HG03469 (cell line): ENCODE measurements around the gene RYR1.
"Not testable (repeated sequence)": the region's sequence is repeated elsewhere in the genome, so short reads cannot be mapped to it uniquely, and the experiment has no call there.

Experiments used
- ATAC-seq: cut with Tn5 transposase; IDR thresholded peaks from one replicate; pipeline ENCODE4 v1.9.1; 2021; ENCODE audit warnings: mild to moderate bottlenecking, moderate library complexity, moderate number of reproducible peaks; ENCODE audit not compliant: unreplicated experiment

RYR1 gene

GRCh38 chr19:38512277-38512676, 78.8 kb downstream of the RYR1 start:
- ATAC-seq, result no peak

- not testable (repeated sequence) for ATAC-seq
These were observed 79.7 kb downstream of the RYR1 start for GRCh38 chr19:38513156-38513555.

GRCh38 chr19:38513762-38514167, 80.3 kb downstream of the RYR1 start:
- ATAC-seq, result no peak

GRCh38 chr19:38514812-38515633, 81.5 kb downstream of the RYR1 start:
- no peak for ATAC-seq

GRCh38 chr19:38515896-38516295, 82.4 kb downstream of the RYR1 start:
- no peak for ATAC-seq

- no peak for ATAC-seq
These were observed 83.3 kb downstream of the RYR1 start for GRCh38 chr19:38516802-38517201.

GRCh38 chr19:38517321-38517720, 83.8 kb downstream of the RYR1 start:
- ATAC-seq, result no peak

- not testable (repeated sequence) for ATAC-seq
These were observed 84.5 kb downstream of the RYR1 start for GRCh38 chr19:38517980-38518379.

GRCh38 chr19:38519168-38519567, 85.7 kb downstream of the RYR1 start:
- ATAC-seq, result no peak

GRCh38 chr19:38519988-38520387, 86.5 kb downstream of the RYR1 start:
- ATAC-seq, result no peak

GRCh38 chr19:38522915-38523314, 89.4 kb downstream of the RYR1 start:
- no peak for ATAC-seq

GRCh38 chr19:38523319-38523718, 89.8 kb downstream of the RYR1 start:
- ATAC-seq, result no peak

GRCh38 chr19:38524369-38524768, 90.9 kb downstream of the RYR1 start:
- ATAC-seq, result no peak

GRCh38 chr19:38524994-38525634, 91.6 kb downstream of the RYR1 start:
- ATAC-seq, result no peak

- ATAC-seq, result no peak
These were observed 92.9 kb downstream of the RYR1 start for GRCh38 chr19:38526430-38526829.

GRCh38 chr19:38527466-38528136, 94.1 kb downstream of the RYR1 start:
- ATAC-seq, result no peak

- ATAC-seq, result no peak
These were observed 94.8 kb downstream of the RYR1 start for GRCh38 chr19:38528213-38528755.

GRCh38 chr19:38528931-38529330, 95.4 kb downstream of the RYR1 start:
- no peak for ATAC-seq

GRCh38 chr19:38531515-38531914, 98.0 kb downstream of the RYR1 start:
- no peak for ATAC-seq

- ATAC-seq, result no peak
These were observed 99.4 kb downstream of the RYR1 start for GRCh38 chr19:38532939-38533338.

GRCh38 chr19:38534574-38534973, 101.1 kb downstream of the RYR1 start:
- no peak for ATAC-seq

- no peak for ATAC-seq
These were observed 101.7 kb downstream of the RYR1 start for GRCh38 chr19:38535212-38535611.
